T-helper 1 cell treated with Interleukin-12 subunit alpha and Interleukin-12 subunit beta and Interleukin-4 antibody, amounts not matched to agents 30 μg/mL and 1 μg/mL, for 36 hours (primary cell): ENCODE results near the gene SPON1.
"Not testable (repeated sequence)": the region's sequence is repeated elsewhere in the genome, so short reads cannot be mapped to it uniquely, and the experiment has no call there.

ENCODE experiments used
- H3K27ac Mint-ChIP-seq: one replicate; pipeline ENCODE4 v1.8.0; 2021; ENCODE audit warnings: mild to moderate bottlenecking, mixed read lengths
- H3K27me3 Mint-ChIP-seq: one replicate; pipeline ENCODE4 v1.8.0; 2021; ENCODE audit warnings: low read depth, mixed read lengths
- H3K36me3 Mint-ChIP-seq: one replicate; pipeline ENCODE4 v1.8.0; 2021; ENCODE audit warnings: low read depth, mixed read lengths
- H3K4me1 Mint-ChIP-seq: one replicate; pipeline ENCODE4 v1.8.0; 2021; ENCODE audit warnings: low read depth, mixed read lengths
- H3K4me3 Mint-ChIP-seq: one replicate; pipeline ENCODE4 v1.8.0; 2021; ENCODE audit warnings: mild to moderate bottlenecking, moderate library complexity, mixed read lengths
- H3K9me3 Mint-ChIP-seq: one replicate; pipeline ENCODE4 v1.8.0; 2021; ENCODE audit warnings: mixed read lengths

The SPON1 gene

GRCh38 chr11:14273895-14274294 is 311.4 kb downstream of the SPON1 start:
- peaks cover 29% of the 10 kb centered on the region for H3K36me3 Mint-ChIP-seq
- no peaks in the 10 kb centered on the region for H3K9me3 Mint-ChIP-seq
- H3K27me3 Mint-ChIP-seq: no peaks in the 10 kb centered on the region
- H3K27ac Mint-ChIP-seq: no peak overlapping the region
- H3K4me3 Mint-ChIP-seq: no peak overlapping the region
- H3K4me1 Mint-ChIP-seq: peaks cover 28% of the 10 kb centered on the region

- H3K27me3 Mint-ChIP-seq: no peaks in the 10 kb centered on the region
- H3K4me3 Mint-ChIP-seq: no peak overlapping the region
- peaks cover 29% of the 10 kb centered on the region for H3K4me1 Mint-ChIP-seq
- peaks cover 38% of the 10 kb centered on the region for H3K36me3 Mint-ChIP-seq
- no peaks in the 10 kb centered on the region for H3K9me3 Mint-ChIP-seq
- H3K27ac Mint-ChIP-seq: no peak overlapping the region
Measured at GRCh38 chr11:14275076-14275475, 312.6 kb downstream of the SPON1 start.

GRCh38 chr11:14278869-14279268 is 316.3 kb downstream of the SPON1 start:
- peaks cover 45% of the 10 kb centered on the region for H3K36me3 Mint-ChIP-seq
- not testable (repeated sequence) for H3K4me3 Mint-ChIP-seq, H3K27ac Mint-ChIP-seq, H3K27me3 Mint-ChIP-seq, H3K9me3 Mint-ChIP-seq
- H3K4me1 Mint-ChIP-seq: peaks cover 10% of the 10 kb centered on the region

GRCh38 chr11:14288189-14288935 is 325.8 kb downstream of the SPON1 start:
- Mint-ChIP-seq H3K4me1 (peaks cover 29% of the 10 kb centered on the region), H3K27ac (peak overlapping the region; percentile 88), H3K9me3 (no peaks in the 10 kb centered on the region), H3K4me3 (peak overlapping the region; percentile 49), H3K27me3 (no peaks in the 10 kb centered on the region), H3K36me3 (peaks cover 50% of the 10 kb centered on the region)

- H3K36me3 Mint-ChIP-seq: peaks cover 50% of the 10 kb centered on the region
- H3K9me3 Mint-ChIP-seq: no peaks in the 10 kb centered on the region
- H3K27ac Mint-ChIP-seq: no peak overlapping the region
- peaks cover 29% of the 10 kb centered on the region for H3K4me1 Mint-ChIP-seq
- no peak overlapping the region for H3K4me3 Mint-ChIP-seq
- no peaks in the 10 kb centered on the region for H3K27me3 Mint-ChIP-seq
Measured at GRCh38 chr11:14290422-14290821, 327.9 kb downstream of the SPON1 start.

GRCh38 chr11:14299921-14300320 is 337.4 kb downstream of the SPON1 start:
- no peaks in the 10 kb centered on the region for H3K9me3 Mint-ChIP-seq
- no peak overlapping the region for H3K4me3 Mint-ChIP-seq
- H3K27me3 Mint-ChIP-seq: no peaks in the 10 kb centered on the region

GRCh38 chr11:14300661-14301304 is 338.3 kb downstream of the SPON1 start:
- no peaks in the 10 kb centered on the region for H3K27me3 Mint-ChIP-seq
- H3K4me1 Mint-ChIP-seq: peaks cover 9% of the 10 kb centered on the region
- H3K27ac Mint-ChIP-seq: no peak overlapping the region
- no peak overlapping the region for H3K4me3 Mint-ChIP-seq
- no peaks in the 10 kb centered on the region for H3K9me3 Mint-ChIP-seq
- H3K36me3 Mint-ChIP-seq: peaks cover 5% of the 10 kb centered on the region

More at GRCh38 chr11:14299921-14300320, 337.4 kb downstream of the SPON1 start:
- H3K27ac Mint-ChIP-seq: no peak overlapping the region
- H3K4me1 Mint-ChIP-seq: peaks cover 8% of the 10 kb centered on the region
- peaks cover 9% of the 10 kb centered on the region for H3K36me3 Mint-ChIP-seq

- Mint-ChIP-seq H3K4me1 (peaks cover 7% of the 10 kb centered on the region), H3K4me3 (no peak overlapping the region), H3K27ac (no peak overlapping the region), H3K27me3 (no peaks in the 10 kb centered on the region), H3K36me3 (no peaks in the 10 kb centered on the region), H3K9me3 (no peaks in the 10 kb centered on the region)
Measured at GRCh38 chr11:14304601-14305000, 342.1 kb downstream of the SPON1 start.

- H3K27me3 Mint-ChIP-seq: no peaks in the 10 kb centered on the region
Measured at GRCh38 chr11:14305649-14306048, 343.1 kb downstream of the SPON1 start.

GRCh38 chr11:14306481-14306880 is 344.0 kb downstream of the SPON1 start:
- no peaks in the 10 kb centered on the region for H3K27me3 Mint-ChIP-seq
- H3K4me1 Mint-ChIP-seq: peaks cover 7% of the 10 kb centered on the region
- no peak overlapping the region for H3K4me3 Mint-ChIP-seq
- no peaks in the 10 kb centered on the region for H3K9me3 Mint-ChIP-seq
- H3K27ac Mint-ChIP-seq: no peak overlapping the region
- H3K36me3 Mint-ChIP-seq: no peaks in the 10 kb centered on the region

More at GRCh38 chr11:14305649-14306048, 343.1 kb downstream of the SPON1 start:
- Mint-ChIP-seq H3K4me1 (peaks cover 7% of the 10 kb centered on the region), H3K9me3 (no peaks in the 10 kb centered on the region), H3K36me3 (no peaks in the 10 kb centered on the region), H3K4me3 (no peak overlapping the region), H3K27ac (no peak overlapping the region)

- no peaks in the 10 kb centered on the region for H3K9me3 Mint-ChIP-seq
Measured at GRCh38 chr11:14308114-14308896, 345.8 kb downstream of the SPON1 start.

GRCh38 chr11:14308897-14309387 is 346.4 kb downstream of the SPON1 start:
- Mint-ChIP-seq H3K9me3 (no peaks in the 10 kb centered on the region), H3K27ac (no peak overlapping the region), H3K4me1 (peaks cover 23% of the 10 kb centered on the region), H3K27me3 (no peaks in the 10 kb centered on the region), H3K4me3 (no peak overlapping the region), H3K36me3 (no peaks in the 10 kb centered on the region)

More at GRCh38 chr11:14308114-14308896, 345.8 kb downstream of the SPON1 start:
- Mint-ChIP-seq H3K4me3 (no peak overlapping the region), H3K27me3 (no peaks in the 10 kb centered on the region), H3K4me1 (peaks cover 20% of the 10 kb centered on the region), H3K36me3 (no peaks in the 10 kb centered on the region), H3K27ac (no peak overlapping the region)

GRCh38 chr11:14309425-14310192 is 347.1 kb downstream of the SPON1 start:
- Mint-ChIP-seq H3K4me3 (no peak overlapping the region), H3K9me3 (no peaks in the 10 kb centered on the region), H3K27me3 (no peaks in the 10 kb centered on the region), H3K36me3 (no peaks in the 10 kb centered on the region), H3K4me1 (peaks cover 26% of the 10 kb centered on the region), H3K27ac (no peak overlapping the region)

- Mint-ChIP-seq H3K4me3 (no peak overlapping the region), H3K27me3 (no peaks in the 10 kb centered on the region), H3K9me3 (no peaks in the 10 kb centered on the region), H3K36me3 (no peaks in the 10 kb centered on the region), H3K27ac (no peak overlapping the region), H3K4me1 (peaks cover 29% of the 10 kb centered on the region)
Measured at GRCh38 chr11:14310679-14311078, 348.2 kb downstream of the SPON1 start.
